ENCODE results near the gene NTM. TPM values are rescaled to one million over a fixed set of nuclear protein-coding genes. Genes with fewer than 3 reads are reported as not detected.

The NTM gene
- total and polyA plus RNA-seq, 2 of the 8 experiments (the other 6 are each of a cell fraction or from before 2014, with no cell fraction given), result 13.4 to 20.0 TPM

- 93% methylated on average over 11 of the region's 11 CpGs; no CpG with 5 or more reads in 1 of the 2 experiments for WGBS, 2 experiments (ENCODE audit: extremely low coverage in 1 of 2, insufficient coverage in 1 of 2, insufficient read length in 1 of 2, insufficient replicate concordance in 2 of 2, low coverage in 1 of 2, low lambda C conversion rate in 2 of 2, missing lambda C conversion rate in 1 of 2)
- no peak overlapping the region for H3K14ac ChIP-seq (ENCODE audit: insufficient read length)
- no peak overlapping the region for H2BK15ac ChIP-seq (ENCODE audit: low read length)
- POLR2A ChIA-PET (ENCODE audit: partially characterized antibody), result no interaction called here
- no peak overlapping the region for H3K4me2 ChIP-seq (ENCODE audit: insufficient read depth in 1 of 2, low read depth in 2 of 2, low read length in 2 of 2)
- DNase-seq (ENCODE audit: low read depth in 1 of 2, low spot score in 2 of 2) (no peak), FAIRE-seq (no peak)
- H4K20me1 ChIP-seq (replicated peaks in 1 of 2; ENCODE audit: control insufficient read depth in 1 of 2, insufficient read depth in 2 of 2, low read length in 2 of 2), result no peaks in the 10 kb centered on the region
- H3K4me1 ChIP-seq (replicated peaks in 1 of 4; ENCODE audit: control insufficient read depth in 3 of 4, insufficient read depth in 4 of 4, low read length in 3 of 4), result peaks cover 0 to 2% (median 0%) of the 10 kb centered on the region in 4 experiments; a peak in 1 of 7 replicates
- no peak overlapping the region for H2BK5ac ChIP-seq (ENCODE audit: low read depth, low read length)
- no peaks in the 10 kb centered on the region for H3K9me3 ChIP-seq (ENCODE audit: insufficient read depth in 2 of 2, low read depth in 1 of 2, low read length in 1 of 2)
- H3K4ac ChIP-seq (replicated peaks; ENCODE audit: insufficient read length, low read depth, low read length), result no peak overlapping the region
- no peak overlapping the region for H4K91ac ChIP-seq (replicated peaks; ENCODE audit: insufficient read length, low read length)
- H3K18ac ChIP-seq (ENCODE audit: extremely low read depth, low read length), result no peak overlapping the region
- H2BK20ac ChIP-seq (ENCODE audit: low read length), result no peak overlapping the region
- no peak overlapping the region for H3K56ac ChIP-seq (replicated peaks; ENCODE audit: insufficient read length, low read depth, low read length)
- no peak overlapping the region for H4K8ac ChIP-seq (ENCODE audit: extremely low read depth, insufficient read depth, low read length)
- no peak overlapping the region for H3K9ac ChIP-seq (replicated peaks in 1 of 4; ENCODE audit: extremely low read depth in 1 of 4, low read depth in 3 of 4, low read length in 3 of 4)
- no peak overlapping the region for H2AFZ ChIP-seq (ENCODE audit: low read length)
- H3K79me2 ChIP-seq (ENCODE audit: control insufficient read depth in 1 of 2, insufficient read depth in 2 of 2, low read length in 2 of 2), result no peaks in the 10 kb centered on the region
- H3K27me3 ChIP-seq (replicated peaks in 1 of 4; ENCODE audit: control insufficient read depth in 3 of 4, extremely low read depth in 1 of 4, insufficient read depth in 3 of 4, low read length in 3 of 4), result no peaks in the 10 kb centered on the region
- no peak overlapping the region for H2BK120ac ChIP-seq (replicated peaks; ENCODE audit: low read depth, low read length)
- no peak overlapping the region for H4K5ac ChIP-seq (ENCODE audit: insufficient read length, low read depth, low read length)
- no peak overlapping the region for H2BK12ac ChIP-seq (ENCODE audit: low read depth, low read length)
- no peaks in the 10 kb centered on the region for H3K36me3 ChIP-seq (ENCODE audit: control insufficient read depth in 2 of 4, insufficient read depth in 4 of 4, low read length in 3 of 4)
- CTCF ChIA-PET (ENCODE audit: partially characterized antibody), result interaction anchor here (0.8 kb wide), 1 partner anchor 84 kb away, joined by 3 read pairs; no protein-coding TSS in a partner anchor
- no peaks in the 10 kb centered on the region for H3K79me1 ChIP-seq (ENCODE audit: low read depth, low read length)
- no peak overlapping the region for H3K27ac ChIP-seq (ENCODE audit: low read depth, low read length)
- H3K4me3 ChIP-seq (ENCODE audit: extremely low read depth in 1 of 4, insufficient read depth in 2 of 4, low read depth in 3 of 4, low read length in 4 of 4), result no peak overlapping the region
- H2AK5ac ChIP-seq (ENCODE audit: low read depth, low read length), result no peak overlapping the region
- H3K23me2 ChIP-seq (ENCODE audit: low read depth, low read length), result no peaks in the 10 kb centered on the region; the same call in 1 of the 2 replicates
- no peak overlapping the region for H3K23ac ChIP-seq (ENCODE audit: insufficient read length)
- TF ChIP-seq CHD1 (IDR thresholded peaks at IDR 0.05; ENCODE audit: low read depth, low read length), result no peak
Observed at GRCh38 chr11:132228746-132229325, 858.4 kb downstream of the NTM start.
